AG09319 (cell line): ENCODE results near the gene CCDC89.
"Not testable (repeated sequence)": the region's sequence is repeated elsewhere in the genome, so short reads cannot be mapped to it uniquely, and the experiment has no call there.

ENCODE experiments used
- DNase-seq: peaks from one replicate; pipeline ENCODE4 v3.0.0-alpha.2; 2010; ENCODE audit warnings: low read depth; ENCODE audit errors: extremely low read depth
- CTCF ChIP-seq: IDR thresholded peaks from 2 replicates; pipeline ENCODE4 v1.5.1; 2011; ENCODE audit warnings: low read depth, mild to moderate bottlenecking, inconsistent platforms, low read length, moderate library complexity

The CCDC89 gene

GRCh38 chr11:85661972-85662664, 23.9 kb downstream of the CCDC89 start:
- DNase-seq: no peak
- no peak for TF ChIP-seq CTCF

- no peak for DNase-seq
- no peak for TF ChIP-seq CTCF
Measured at GRCh38 chr11:85658180-85658579, 27.8 kb downstream of the CCDC89 start.

- no peak for TF ChIP-seq CTCF
- DNase-seq: no peak
Measured at GRCh38 chr11:85656777-85657176, 29.2 kb downstream of the CCDC89 start.

- DNase-seq: not testable (repeated sequence)
Measured at GRCh38 chr11:85654343-85654742, 31.7 kb downstream of the CCDC89 start.

- TF ChIP-seq CTCF: no peak
- no peak for DNase-seq
Measured at GRCh38 chr11:85652786-85653447, 33.1 kb downstream of the CCDC89 start.

- no peak for DNase-seq
- TF ChIP-seq CTCF: no peak
Measured at GRCh38 chr11:85651118-85651517, 34.9 kb downstream of the CCDC89 start.

- DNase-seq: no peak
- TF ChIP-seq CTCF: no peak
Measured at GRCh38 chr11:85647604-85648299, 38.2 kb downstream of the CCDC89 start, which contains the start of gene TMEM126A. Gene TMEM126A, plus strand, starts transcription at chr11:85647967. Its CDS starts 2,289 bp downstream, at chr11:85650256.
